Panc1 (cell line): ENCODE data around the gene MTX3.

Source experiments
- POLR2AphosphoS5 ChIP-seq: IDR thresholded peaks from 2 replicates; pipeline ENCODE4 v1.6.1; 2012; ENCODE audit warnings: mild to moderate bottlenecking, low read depth, low read length, moderate library complexity
- SIN3A ChIP-seq: IDR thresholded peaks from 2 replicates; pipeline ENCODE4 v1.6.1; 2012; ENCODE audit warnings: low read depth, mild to moderate bottlenecking, low read length, moderate library complexity, borderline replicate concordance; ENCODE audit not compliant: insufficient read depth
- TF ChIP-seq, protein P1 (sequence below): fragments of 450-650 bp; IDR thresholded peaks from 2 replicates; pipeline ENCODE4 v1.5.1; 2017; ENCODE audit warnings: mild to moderate bottlenecking

DNA sequence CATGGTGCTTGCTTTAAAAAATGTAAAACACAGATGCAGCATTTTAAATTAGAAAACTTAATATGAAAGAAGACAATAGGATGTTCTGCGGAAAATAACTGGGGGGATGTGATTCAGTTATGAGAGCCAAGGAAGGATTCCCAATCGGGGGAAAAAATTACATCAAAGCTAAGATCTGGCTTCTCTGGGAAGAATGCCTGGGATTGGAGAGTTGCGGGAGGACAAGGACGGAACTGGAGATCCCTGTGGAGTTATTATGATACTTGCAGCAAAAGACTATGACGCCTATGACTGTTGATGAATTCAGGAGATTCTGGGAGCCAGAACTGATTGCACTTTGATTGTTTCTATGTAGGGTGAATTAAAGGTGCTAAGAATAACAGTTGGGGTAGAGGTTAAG, 24.6 kb downstream of the MTX3 start:
- TF ChIP-seq, protein P1, sequence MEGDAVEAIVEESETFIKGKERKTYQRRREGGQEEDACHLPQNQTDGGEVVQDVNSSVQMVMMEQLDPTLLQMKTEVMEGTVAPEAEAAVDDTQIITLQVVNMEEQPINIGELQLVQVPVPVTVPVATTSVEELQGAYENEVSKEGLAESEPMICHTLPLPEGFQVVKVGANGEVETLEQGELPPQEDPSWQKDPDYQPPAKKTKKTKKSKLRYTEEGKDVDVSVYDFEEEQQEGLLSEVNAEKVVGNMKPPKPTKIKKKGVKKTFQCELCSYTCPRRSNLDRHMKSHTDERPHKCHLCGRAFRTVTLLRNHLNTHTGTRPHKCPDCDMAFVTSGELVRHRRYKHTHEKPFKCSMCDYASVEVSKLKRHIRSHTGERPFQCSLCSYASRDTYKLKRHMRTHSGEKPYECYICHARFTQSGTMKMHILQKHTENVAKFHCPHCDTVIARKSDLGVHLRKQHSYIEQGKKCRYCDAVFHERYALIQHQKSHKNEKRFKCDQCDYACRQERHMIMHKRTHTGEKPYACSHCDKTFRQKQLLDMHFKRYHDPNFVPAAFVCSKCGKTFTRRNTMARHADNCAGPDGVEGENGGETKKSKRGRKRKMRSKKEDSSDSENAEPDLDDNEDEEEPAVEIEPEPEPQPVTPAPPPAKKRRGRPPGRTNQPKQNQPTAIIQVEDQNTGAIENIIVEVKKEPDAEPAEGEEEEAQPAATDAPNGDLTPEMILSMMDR = no peak
- TF ChIP-seq POLR2AphosphoS5 (no peak), SIN3A (no peak)
